Progenitor cell of endocrine pancreas (in vitro differentiated cells): ENCODE results near the gene ABHD14A. TPM values are rescaled to one million over a fixed set of nuclear protein-coding genes. Genes with fewer than 3 reads are reported as not detected.
A peak's percentile ranks its signal among the peaks of the same experiment; 100 is the strongest.

Experiments used
- DNase-seq: peaks from one replicate; pipeline ENCODE4 v3.0.0; 2021; ENCODE audit warnings: low spot score; ENCODE audit not compliant: unreplicated experiment
- H3K27ac Mint-ChIP-seq: 2 replicates; pipeline ENCODE4 v1.8.0; 2021; ENCODE audit warnings: mild to moderate bottlenecking, moderate library complexity, mixed read lengths
- H3K27me3 Mint-ChIP-seq: 2 replicates; pipeline ENCODE4 v1.8.0; 2021; ENCODE audit warnings: mixed read lengths
- H3K36me3 Mint-ChIP-seq: 2 replicates; pipeline ENCODE4 v1.8.0; 2022; ENCODE audit warnings: mixed read lengths; ENCODE audit not compliant: insufficient read depth
- H3K4me1 Mint-ChIP-seq: 2 replicates; pipeline ENCODE4 v1.8.0; 2021; ENCODE audit warnings: low read depth, mixed read lengths
- H3K4me3 Mint-ChIP-seq: 2 replicates; pipeline ENCODE4 v1.8.0; 2021; ENCODE audit warnings: low read depth, mild to moderate bottlenecking, moderate library complexity, mixed read lengths
- H3K9me3 Mint-ChIP-seq: 2 replicates; pipeline ENCODE4 v1.8.0; 2021; ENCODE audit warnings: low read depth, mixed read lengths
- CTCF ChIP-seq: fragments of 200-600 bp; sonication (generic); IDR thresholded peaks from one replicate; pipeline ENCODE4 v1.5.0; 2021; ENCODE audit warnings: antibody characterized with exemption, mild to moderate bottlenecking; ENCODE audit not compliant: unreplicated experiment
- total RNA-seq: library from RNA; stranded (reverse); gene quantifications from 2 replicates; pipeline ENCODE4 v1.2.1, GENCODE V29; 2021

The ABHD14A gene
- total RNA-seq, 1 donor from 2014 or later = 19.4 TPM

- Mint-ChIP-seq H3K27ac (peak overlapping the region; percentile 89), H3K9me3 (no peaks in the 10 kb centered on the region), H3K27me3 (no peaks in the 10 kb centered on the region), H3K4me3 (peak overlapping the region; percentile 89), H3K36me3 (peaks cover 3% of the 10 kb centered on the region), H3K4me1 (peaks cover 33% of the 10 kb centered on the region)
- no peak for DNase-seq
- no peak for TF ChIP-seq CTCF
These were observed 5.8 kb upstream of the ABHD14A start for GRCh38 chr3:51968883-51969678.

GRCh38 chr3:51969841-51970240 lies 5.0 kb upstream of the ABHD14A start:
- Mint-ChIP-seq H3K4me3 (no peak overlapping the region), H3K27me3 (no peaks in the 10 kb centered on the region), H3K36me3 (peaks cover 3% of the 10 kb centered on the region), H3K4me1 (peaks cover 29% of the 10 kb centered on the region), H3K9me3 (no peaks in the 10 kb centered on the region), H3K27ac (no peak overlapping the region)
- no peak for DNase-seq
- TF ChIP-seq CTCF = no peak

- Mint-ChIP-seq H3K27me3 (no peaks in the 10 kb centered on the region), H3K27ac (no peak overlapping the region), H3K9me3 (no peaks in the 10 kb centered on the region), H3K36me3 (no peaks in the 10 kb centered on the region), H3K4me1 (peaks cover 26% of the 10 kb centered on the region), H3K4me3 (no peak overlapping the region)
- TF ChIP-seq CTCF = no peak
- no peak for DNase-seq
These were observed 4.1 kb upstream of the ABHD14A start for GRCh38 chr3:51970606-51971300.

GRCh38 chr3:51971350-51971749 lies 3.5 kb upstream of the ABHD14A start:
- no peaks in the 10 kb centered on the region for H3K9me3 Mint-ChIP-seq
- no peaks in the 10 kb centered on the region for H3K36me3 Mint-ChIP-seq
- no peaks in the 10 kb centered on the region for H3K27me3 Mint-ChIP-seq
- no peak overlapping the region for H3K27ac Mint-ChIP-seq
- TF ChIP-seq CTCF = no peak
- DNase-seq = no peak
- H3K4me1 Mint-ChIP-seq = peaks cover 24% of the 10 kb centered on the region
- H3K4me3 Mint-ChIP-seq = no peak overlapping the region

DNA sequence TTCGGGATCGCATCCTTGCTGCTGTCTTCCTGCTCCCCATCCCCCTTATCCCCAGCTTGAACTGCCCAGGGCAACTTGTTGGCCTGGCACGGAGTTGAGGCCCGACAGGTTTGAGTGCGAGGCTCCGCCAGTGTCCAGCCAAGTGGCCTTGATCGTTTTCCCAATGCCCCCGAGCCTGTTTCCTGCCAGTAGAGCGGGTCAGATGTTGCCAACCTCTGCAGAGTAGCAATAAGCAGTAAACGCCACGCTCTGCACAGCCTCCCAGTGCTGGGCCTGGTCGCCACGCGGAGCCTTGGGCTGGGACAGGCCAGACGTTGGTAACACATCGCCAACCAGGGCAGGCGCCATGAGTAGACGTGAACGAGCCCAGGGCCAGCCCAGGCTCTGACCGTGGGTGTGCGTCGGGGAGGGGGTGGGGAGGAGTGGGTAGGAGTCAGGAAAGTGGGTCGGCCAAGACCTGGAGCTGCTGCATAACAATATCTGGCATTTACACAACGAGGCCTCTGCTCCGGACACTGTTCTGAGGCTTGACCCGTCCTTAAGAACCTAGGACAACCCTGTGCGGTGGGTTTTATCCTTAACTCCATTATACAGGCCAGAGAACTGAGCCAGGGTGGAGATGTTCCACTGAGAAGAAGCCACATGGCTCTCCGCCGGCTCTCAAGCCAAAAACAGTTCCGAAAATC lies 444 bp upstream of the ABHD14A start:
- Mint-ChIP-seq H3K4me3 (peak overlapping the region; percentile 77), H3K27me3 (no peaks in the 10 kb centered on the region), H3K4me1 (peaks cover 10% of the 10 kb centered on the region), H3K36me3 (no peaks in the 10 kb centered on the region), H3K9me3 (no peaks in the 10 kb centered on the region), H3K27ac (peak overlapping the region; percentile 83)
- peak; percentile 5 for TF ChIP-seq CTCF
- DNase-seq = no peak
